Activated naive CD4-positive, alpha-beta T cell treated with anti-CD3 and anti-CD28 coated beads for 36 hours (primary cell): ENCODE data around the gene ANKRD33B. TPM values are rescaled to one million over a fixed set of nuclear protein-coding genes. Genes with fewer than 3 reads are reported as not detected.

Experiments used
- CTCF ChIA-PET: fragments of 350-600 bp; sonication (Branson Sonifier 250); formaldehyde crosslinking; loops from one replicate; lab custom pipeline; 2021; ENCODE audit warnings: antibody characterized with exemption; lab: Charles Lee
- DNase-seq: peaks from one replicate; pipeline ENCODE4 v3.0.0-alpha.2; 2020
- H3K27ac Mint-ChIP-seq: one replicate; pipeline ENCODE4 v1.8.0; 2021; ENCODE audit warnings: mild to moderate bottlenecking, mixed read lengths
- H3K27me3 Mint-ChIP-seq: one replicate; pipeline ENCODE4 v1.8.0; 2021; ENCODE audit warnings: low read depth, mixed read lengths
- H3K36me3 Mint-ChIP-seq: one replicate; pipeline ENCODE4 v1.8.0; 2021; ENCODE audit warnings: low read depth, mixed read lengths
- H3K4me1 Mint-ChIP-seq: one replicate; pipeline ENCODE4 v1.8.0; 2021; ENCODE audit warnings: low read depth, mixed read lengths
- H3K4me3 Mint-ChIP-seq: one replicate; pipeline ENCODE4 v1.8.0; 2021; ENCODE audit warnings: mild to moderate bottlenecking, moderate library complexity, mixed read lengths
- H3K9me3 Mint-ChIP-seq: one replicate; pipeline ENCODE4 v1.8.0; 2021; ENCODE audit warnings: mixed read lengths
- intact Hi-C: fragments of 100-400 bp; cut with micrococcal nuclease; formaldehyde crosslinking; loops from one replicate; pipeline ENCODE4 v1.15.1; 2023
- total RNA-seq, 2 experiments: library from RNA; stranded (reverse); gene quantifications; one replicate each; pipeline ENCODE4 v1.2.3, GENCODE V29; 2021

Gene ANKRD33B
- total RNA-seq, 2 experiments from 2014 or later, result 1.9 to 2.5 TPM

DNA sequence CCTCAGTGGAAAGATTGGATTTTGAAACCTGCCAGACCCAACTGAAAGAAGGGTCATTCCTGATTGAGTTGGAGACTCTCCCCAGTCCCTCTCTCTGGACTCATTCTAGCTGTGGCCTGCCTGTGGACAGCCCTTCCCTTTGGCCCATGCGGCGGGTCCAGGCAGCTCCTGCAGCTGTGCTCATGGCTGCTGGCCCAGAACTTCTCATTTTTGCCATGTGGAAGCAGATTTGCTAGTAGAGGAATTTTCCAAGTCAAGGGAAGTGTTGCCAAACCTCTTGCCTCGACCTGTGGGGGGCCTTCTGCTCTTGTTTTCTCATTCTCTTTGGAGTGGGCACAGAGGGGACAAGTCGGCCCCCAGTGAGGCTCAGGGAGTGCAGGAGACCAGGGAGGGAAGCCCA, 89.2 kb downstream of the ANKRD33B start:
- Mint-ChIP-seq H3K4me1 (no peaks in the 10 kb centered on the region), H3K27me3 (no peaks in the 10 kb centered on the region), H3K36me3 (peaks cover 1% of the 10 kb centered on the region), H3K9me3 (no peaks in the 10 kb centered on the region), H3K27ac (no peak overlapping the region), H3K4me3 (no peak overlapping the region)
- intact Hi-C loops, result no loop called here
- CTCF ChIA-PET, result no interaction called here
- DNase-seq, result no peak

DNA sequence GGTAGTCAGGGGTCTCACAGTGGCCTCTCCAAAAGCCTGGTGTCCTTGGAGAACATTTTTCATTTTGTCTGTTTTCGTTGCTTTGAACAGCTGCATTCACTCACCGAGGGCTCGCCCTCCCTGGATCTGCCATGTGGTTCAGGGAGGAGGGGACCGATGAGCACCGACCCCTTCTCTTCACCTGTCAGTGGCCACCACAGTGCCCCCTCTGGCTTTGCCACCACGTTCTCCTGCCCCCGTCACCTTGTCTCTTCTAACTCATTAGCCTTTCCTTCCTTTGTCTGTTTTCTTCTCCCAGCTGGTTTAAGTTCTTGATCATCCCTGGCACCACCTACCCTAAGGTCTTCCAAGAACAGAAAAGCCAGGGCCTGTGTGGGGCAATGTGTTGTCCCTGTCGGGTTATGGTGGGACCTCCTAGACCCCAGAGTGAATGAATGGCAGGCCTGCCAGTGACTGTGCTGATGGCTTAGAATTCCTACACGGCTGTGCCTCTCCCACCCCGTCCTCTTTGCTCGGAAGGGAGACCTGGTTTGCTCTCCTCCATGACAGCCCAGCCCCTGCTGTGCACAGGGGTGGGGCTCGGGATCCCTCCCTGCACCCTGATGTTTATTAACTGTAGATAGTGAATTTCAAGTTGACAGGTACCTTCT, 90.0 kb downstream of the ANKRD33B start:
- DNase-seq, result no peak

DNA sequence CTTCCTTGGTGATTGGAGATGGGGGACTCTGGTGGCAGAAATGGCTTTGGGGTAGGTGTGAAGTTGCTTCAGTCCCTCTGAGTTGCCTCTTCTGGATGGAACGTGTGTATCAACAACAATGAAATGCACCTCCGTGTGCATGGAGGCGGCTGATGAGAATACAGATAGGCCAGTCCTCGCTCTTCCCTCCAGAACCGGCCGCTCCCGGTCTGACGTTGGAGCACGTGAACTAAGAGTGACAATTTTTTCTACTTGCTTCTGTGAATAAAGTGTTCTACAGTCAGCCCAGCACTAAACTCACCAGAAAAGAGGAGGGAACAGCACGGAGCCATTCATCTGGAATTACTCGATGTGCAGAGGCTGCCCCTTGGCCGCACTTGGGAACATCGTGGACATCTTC, 90.7 kb downstream of the ANKRD33B start:
- no peaks in the 10 kb centered on the region for H3K9me3 Mint-ChIP-seq
- no peak overlapping the region for H3K4me3 Mint-ChIP-seq
- no peak overlapping the region for H3K27ac Mint-ChIP-seq
- CTCF ChIA-PET, result no interaction called here
- H3K27me3 Mint-ChIP-seq, result no peaks in the 10 kb centered on the region
- no peak for DNase-seq
- H3K4me1 Mint-ChIP-seq, result no peaks in the 10 kb centered on the region
- intact Hi-C loops, result no loop called here
- H3K36me3 Mint-ChIP-seq, result no peaks in the 10 kb centered on the region

More for the DNA sequence above, 90.0 kb downstream of the ANKRD33B start:
- Mint-ChIP-seq H3K27me3 (no peaks in the 10 kb centered on the region), H3K9me3 (no peaks in the 10 kb centered on the region), H3K36me3 (no peaks in the 10 kb centered on the region), H3K4me3 (no peak overlapping the region), H3K4me1 (no peaks in the 10 kb centered on the region), H3K27ac (no peak overlapping the region)
- intact Hi-C loops, result no loop called here
- CTCF ChIA-PET, result no interaction called here

DNA sequence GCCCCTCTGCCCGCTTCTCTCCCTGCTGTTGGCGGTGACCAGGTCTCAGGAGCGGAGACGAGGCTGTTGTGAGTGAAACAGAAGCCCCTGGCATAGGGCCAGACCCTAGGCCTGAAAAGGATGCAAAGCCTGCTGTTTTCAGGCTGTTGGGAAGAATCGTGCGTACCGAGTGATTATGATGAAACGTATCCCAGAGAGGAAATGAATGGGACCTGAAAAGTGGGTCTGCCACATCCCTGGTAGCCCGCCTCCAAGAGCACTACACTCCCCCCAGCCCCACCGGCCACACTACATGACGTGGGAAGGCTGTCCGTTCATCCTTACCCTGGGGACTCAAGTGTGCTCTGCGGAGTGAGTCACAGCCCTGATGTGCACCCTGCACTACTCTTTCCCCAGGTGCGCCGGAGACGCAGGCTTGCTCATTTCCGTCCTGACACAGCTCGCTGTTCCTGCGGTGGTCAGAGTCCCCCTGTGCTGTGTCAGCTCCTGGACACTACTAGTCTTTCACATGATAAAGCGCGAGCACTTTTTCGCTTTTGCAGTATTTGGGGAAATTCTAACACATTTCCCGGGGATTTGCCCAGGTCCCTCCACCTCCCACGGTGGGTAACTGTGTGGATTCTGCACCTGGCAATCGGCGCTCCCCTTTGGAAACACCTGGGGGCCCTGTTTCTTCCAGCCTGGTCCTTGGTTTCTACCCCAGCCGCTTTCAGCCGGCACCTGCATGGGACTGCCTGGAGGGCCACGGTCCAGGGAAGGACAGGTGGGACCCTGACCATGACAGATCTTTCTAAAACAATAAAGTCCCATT, 91.5 kb downstream of the ANKRD33B start:
- Mint-ChIP-seq H3K27ac (no peak overlapping the region), H3K27me3 (no peaks in the 10 kb centered on the region)
- CTCF ChIA-PET, result no interaction called here

DNA sequence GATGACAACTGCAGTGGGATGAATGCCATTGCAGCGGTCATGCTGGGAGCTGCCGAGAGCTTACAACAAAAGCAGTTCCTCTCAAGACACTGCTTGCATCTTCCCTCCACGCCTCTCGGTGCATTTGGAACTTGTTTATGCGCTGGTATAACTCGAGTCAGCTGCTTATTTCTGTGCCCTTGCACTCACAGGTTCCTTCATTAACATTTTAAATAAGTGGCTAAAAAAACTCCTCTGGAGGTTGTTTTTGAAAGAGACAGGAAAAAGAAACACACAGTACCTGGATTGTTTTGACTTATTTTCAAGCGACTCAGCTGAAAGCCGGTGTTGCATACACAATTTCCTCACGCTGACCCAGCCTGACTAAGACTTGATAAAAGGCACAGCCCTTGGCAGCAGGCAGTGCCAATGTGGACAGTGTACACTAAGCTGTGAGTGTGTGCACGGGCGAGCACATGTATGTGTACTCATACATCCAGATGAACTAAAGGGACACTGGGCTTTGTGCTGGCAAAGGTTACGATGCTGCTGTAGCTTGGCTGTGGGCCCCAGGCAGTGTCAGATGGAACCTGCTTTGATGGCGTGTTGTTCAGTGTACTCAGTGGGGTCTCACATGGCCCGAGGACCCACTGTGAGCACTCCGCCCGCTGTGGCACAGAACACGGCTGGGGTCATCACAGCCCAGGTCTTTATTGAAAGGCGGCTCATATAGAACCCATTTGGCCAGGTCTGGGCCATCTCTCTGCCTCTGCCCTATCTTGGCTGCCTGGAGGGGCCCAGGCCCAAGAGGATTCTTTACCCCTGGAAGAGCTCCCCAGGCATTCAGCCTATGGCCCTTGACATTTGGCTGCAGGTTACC, 92.3 kb downstream of the ANKRD33B start:
- intact Hi-C loops, result no loop called here
- CTCF ChIA-PET, result no interaction called here
- DNase-seq, result no peak
- Mint-ChIP-seq H3K4me3 (no peak overlapping the region), H3K9me3 (no peaks in the 10 kb centered on the region), H3K27me3 (no peaks in the 10 kb centered on the region), H3K4me1 (no peaks in the 10 kb centered on the region), H3K36me3 (no peaks in the 10 kb centered on the region), H3K27ac (no peak overlapping the region)

More for the DNA sequence above, 91.5 kb downstream of the ANKRD33B start:
- no peaks in the 10 kb centered on the region for H3K4me1 Mint-ChIP-seq
- no peak for DNase-seq
- no peaks in the 10 kb centered on the region for H3K9me3 Mint-ChIP-seq
- H3K4me3 Mint-ChIP-seq, result no peak overlapping the region
- intact Hi-C loops, result no loop called here
- H3K36me3 Mint-ChIP-seq, result no peaks in the 10 kb centered on the region

DNA sequence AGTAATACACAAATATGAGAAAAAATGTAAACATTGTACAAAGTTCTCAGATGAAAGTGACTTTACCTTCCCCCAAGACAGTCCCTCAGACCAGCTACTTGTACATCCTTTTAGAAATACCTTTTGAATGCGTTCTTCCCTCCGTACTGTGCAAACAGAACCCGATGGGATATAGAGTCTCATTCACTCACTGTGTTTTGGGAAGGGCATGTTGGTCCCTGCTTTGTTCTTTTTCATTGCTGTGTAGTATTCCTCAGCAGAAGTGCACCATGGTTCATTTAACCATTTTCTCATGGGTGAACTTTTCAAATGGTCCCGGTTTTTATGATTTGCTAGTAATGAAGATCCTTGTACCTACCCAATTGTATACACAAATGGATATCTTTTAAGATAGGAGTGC, 94.4 kb downstream of the ANKRD33B start:
- H3K36me3 Mint-ChIP-seq, result no peaks in the 10 kb centered on the region
- H3K27ac Mint-ChIP-seq, result no peak overlapping the region
- no peak for DNase-seq
- H3K4me3 Mint-ChIP-seq, result no peak overlapping the region
- no peaks in the 10 kb centered on the region for H3K4me1 Mint-ChIP-seq
- CTCF ChIA-PET, result no interaction called here
- no peaks in the 10 kb centered on the region for H3K27me3 Mint-ChIP-seq
- intact Hi-C loops, result no loop called here
- no peaks in the 10 kb centered on the region for H3K9me3 Mint-ChIP-seq

DNA sequence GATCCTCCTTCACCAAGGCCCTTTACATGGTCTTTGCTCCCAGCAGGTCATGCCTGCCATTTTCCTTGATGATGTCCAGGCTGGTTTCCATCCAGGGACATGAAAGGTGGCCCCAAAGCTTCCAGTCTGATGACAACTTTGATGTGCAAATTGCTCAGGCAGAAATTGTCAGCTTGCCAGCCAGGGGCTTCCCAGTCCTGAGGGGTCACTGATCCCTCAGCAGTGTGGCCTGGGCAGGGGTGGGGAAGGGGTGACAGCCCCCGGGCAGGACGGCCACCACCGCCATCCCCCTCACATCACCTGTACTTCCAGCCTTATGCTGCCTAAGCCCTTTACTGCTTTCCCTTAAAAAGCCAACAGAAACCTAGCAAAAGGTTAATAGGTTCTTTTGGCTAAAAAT, 96.3 kb downstream of the ANKRD33B start:
- CTCF ChIA-PET, result no interaction called here
- no peaks in the 10 kb centered on the region for H3K36me3 Mint-ChIP-seq
- H3K27ac Mint-ChIP-seq, result no peak overlapping the region
- H3K4me3 Mint-ChIP-seq, result no peak overlapping the region
- intact Hi-C loops, result no loop called here
- DNase-seq, result no peak
- no peaks in the 10 kb centered on the region for H3K27me3 Mint-ChIP-seq
- no peaks in the 10 kb centered on the region for H3K9me3 Mint-ChIP-seq
- H3K4me1 Mint-ChIP-seq, result no peaks in the 10 kb centered on the region

DNA sequence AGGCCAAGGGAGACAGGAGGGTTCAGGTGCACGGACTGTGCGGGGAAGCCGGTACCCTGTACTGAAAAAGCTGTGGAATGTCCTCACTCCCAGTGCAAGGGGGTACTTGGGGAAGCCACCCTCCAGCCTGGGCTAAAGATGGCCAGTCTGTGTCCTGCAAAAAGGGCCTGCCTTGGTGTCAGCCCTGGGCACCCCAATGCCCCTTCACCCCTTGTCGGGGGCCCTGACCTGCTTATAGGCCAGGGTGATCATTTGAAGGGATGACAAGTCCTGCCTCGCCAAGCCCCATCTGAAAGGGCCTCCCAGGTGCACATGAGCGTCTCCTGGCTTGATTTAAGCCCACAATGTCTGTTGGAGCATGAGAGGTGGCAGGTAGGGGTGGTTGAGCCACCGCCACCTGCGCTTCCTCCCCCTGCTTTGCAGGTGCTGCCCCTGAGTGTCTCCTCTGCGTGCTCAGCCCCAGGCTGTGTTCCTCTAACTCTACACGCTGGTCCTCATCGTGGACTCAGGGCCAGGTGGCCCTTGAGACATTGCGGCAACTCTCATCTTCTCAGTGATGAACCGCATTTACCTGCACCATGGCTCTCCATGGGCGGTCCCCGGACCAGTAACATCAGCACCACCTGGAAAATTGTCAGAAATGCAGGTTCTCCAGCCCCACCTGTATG, 97.0 kb downstream of the ANKRD33B start:
- H3K36me3 Mint-ChIP-seq, result no peaks in the 10 kb centered on the region
- no peaks in the 10 kb centered on the region for H3K9me3 Mint-ChIP-seq
- no peaks in the 10 kb centered on the region for H3K27me3 Mint-ChIP-seq
- H3K4me3 Mint-ChIP-seq, result no peak overlapping the region
- DNase-seq, result no peak
- H3K4me1 Mint-ChIP-seq, result no peaks in the 10 kb centered on the region
- intact Hi-C loops, result no loop called here
- CTCF ChIA-PET, result no interaction called here
- no peak overlapping the region for H3K27ac Mint-ChIP-seq

DNA sequence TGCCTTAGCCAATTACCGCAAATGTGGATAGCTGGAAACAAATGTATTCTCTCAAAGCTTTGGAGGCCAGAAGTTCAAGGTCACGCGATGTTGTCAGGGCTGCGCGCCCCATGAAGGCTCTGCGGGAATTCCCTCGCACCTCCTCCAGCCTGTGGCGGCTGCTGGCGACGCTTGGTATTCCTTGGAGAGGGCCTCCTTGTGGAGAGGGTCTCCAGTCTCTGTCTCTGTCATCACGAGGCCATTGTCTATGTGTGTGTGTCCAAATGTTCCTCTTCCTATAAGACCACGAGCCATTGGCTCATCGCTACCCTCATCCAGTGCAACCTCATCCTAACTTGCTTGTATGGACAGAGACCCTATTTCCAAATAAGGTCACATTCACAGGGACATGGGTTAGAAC, 97.5 kb downstream of the ANKRD33B start:
- no peaks in the 10 kb centered on the region for H3K4me1 Mint-ChIP-seq
- CTCF ChIA-PET, result no interaction called here
- intact Hi-C loops, result no loop called here
- no peak overlapping the region for H3K4me3 Mint-ChIP-seq
- H3K27ac Mint-ChIP-seq, result no peak overlapping the region
- H3K9me3 Mint-ChIP-seq, result no peaks in the 10 kb centered on the region
- no peaks in the 10 kb centered on the region for H3K36me3 Mint-ChIP-seq
- H3K27me3 Mint-ChIP-seq, result no peaks in the 10 kb centered on the region
- DNase-seq, result no peak

DNA sequence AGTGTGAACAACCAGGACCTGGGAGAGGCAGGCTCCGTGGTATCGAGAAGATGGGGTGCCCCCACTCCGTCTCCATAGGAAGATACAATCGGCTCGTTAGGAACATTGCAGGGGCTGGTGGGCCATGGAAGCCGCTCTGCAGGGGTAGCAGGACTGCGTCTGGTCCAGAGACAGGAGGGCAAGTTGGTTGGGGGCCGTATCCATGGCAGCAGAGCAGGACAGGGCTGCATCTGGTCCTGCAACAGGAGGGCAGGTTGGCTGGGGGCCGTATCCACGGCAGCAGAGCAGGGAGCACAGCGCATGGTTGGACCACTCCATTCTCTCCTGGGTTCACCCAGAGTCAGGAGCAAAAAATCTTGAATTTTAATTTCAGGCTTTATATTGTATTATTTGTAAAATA, 98.2 kb downstream of the ANKRD33B start:
- H3K9me3 Mint-ChIP-seq, result no peaks in the 10 kb centered on the region
- no peaks in the 10 kb centered on the region for H3K36me3 Mint-ChIP-seq
- no peak overlapping the region for H3K27ac Mint-ChIP-seq
- no peak overlapping the region for H3K4me3 Mint-ChIP-seq
- DNase-seq, result no peak
- H3K4me1 Mint-ChIP-seq, result no peaks in the 10 kb centered on the region
- intact Hi-C loops, result no loop called here
- CTCF ChIA-PET, result no interaction called here
- H3K27me3 Mint-ChIP-seq, result no peaks in the 10 kb centered on the region

DNA sequence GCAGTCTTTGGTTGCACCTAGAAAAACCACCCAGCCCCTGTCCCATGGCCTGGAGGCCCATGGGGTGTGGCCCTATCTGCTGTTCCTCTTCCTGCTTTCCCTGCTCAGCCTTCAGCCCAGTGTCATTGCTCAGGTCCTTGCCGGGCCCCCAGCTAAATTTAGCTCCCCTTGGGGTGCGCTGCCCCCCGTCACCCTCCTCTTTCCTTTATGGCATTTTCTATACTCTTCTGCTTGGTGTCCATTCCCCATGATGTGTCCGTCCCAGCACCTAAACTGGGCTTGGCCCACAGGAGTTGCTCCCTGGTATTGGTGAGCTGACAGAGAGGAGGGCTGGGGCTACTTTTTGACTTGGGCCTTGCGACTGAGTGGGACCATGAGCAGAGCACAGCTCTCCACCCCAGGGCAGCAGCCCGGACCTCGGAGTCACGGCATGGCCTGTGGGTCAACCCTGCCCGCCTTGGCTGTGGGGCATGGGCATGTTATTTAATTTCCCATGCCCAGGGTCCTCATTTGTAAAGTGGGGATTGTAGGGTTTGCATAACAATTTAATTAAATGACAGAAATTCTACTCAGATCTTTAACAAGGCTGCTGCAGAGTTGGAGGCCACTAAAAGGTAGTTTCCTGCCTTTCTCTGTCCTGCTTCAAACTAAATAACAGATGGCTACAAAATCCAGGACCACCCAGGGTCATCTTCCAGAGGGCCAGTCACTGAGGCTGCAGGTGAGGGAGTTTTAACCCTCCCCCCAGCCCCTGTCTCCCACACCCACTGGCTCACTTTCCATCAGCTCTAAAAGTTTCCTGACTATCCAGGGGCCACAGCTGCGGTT, 99.0 kb downstream of the ANKRD33B start:
- Mint-ChIP-seq H3K27ac (no peak overlapping the region), H3K4me1 (no peaks in the 10 kb centered on the region), H3K27me3 (no peaks in the 10 kb centered on the region), H3K9me3 (no peaks in the 10 kb centered on the region), H3K36me3 (no peaks in the 10 kb centered on the region), H3K4me3 (no peak overlapping the region)
- CTCF ChIA-PET, result no interaction called here
- DNase-seq, result no peak
- intact Hi-C loops, result no loop called here
